GM10266 (cell line): ENCODE results near the gene NEK5.
A peak's percentile ranks its signal among the peaks of the same experiment; 100 is the strongest.

Experiments
- DNase-seq: peaks from one replicate; pipeline ENCODE4 v3.0.0; 2012; ENCODE audit errors: extremely low spot score
- CTCF ChIP-seq: IDR thresholded peaks from 2 replicates; pipeline ENCODE4 v1.5.1; 2012; ENCODE audit warnings: mild to moderate bottlenecking, low read depth; ENCODE audit not compliant: control insufficient read depth, insufficient read depth; ENCODE audit errors: missing control alignments

Gene NEK5

GRCh38 chr13:52024481-52024880 lies 104.4 kb downstream of the NEK5 start, which contains the start of gene UTP14C:
Gene UTP14C (plus strand): TSS chr13:52024691. CDS start chr13:52028805, 4,114 bp downstream.
- TF ChIP-seq CTCF = no peak
- no peak for DNase-seq

- no peak for DNase-seq
- TF ChIP-seq CTCF = no peak
These were observed 106.5 kb downstream of the NEK5 start for GRCh38 chr13:52022356-52022755.

GRCh38 chr13:52020191-52020590 lies 108.7 kb downstream of the NEK5 start:
- DNase-seq = no peak
- no peak for TF ChIP-seq CTCF

- no peak for TF ChIP-seq CTCF
These were observed 112.6 kb downstream of the NEK5 start for GRCh38 chr13:52016296-52016695.

GRCh38 chr13:52012512-52012836 lies 116.4 kb downstream of the NEK5 start:
- DNase-seq = no peak
- no peak for TF ChIP-seq CTCF

More at GRCh38 chr13:52016296-52016695, 112.6 kb downstream of the NEK5 start:
- no peak for DNase-seq

GRCh38 chr13:52011632-52012511 lies 117.0 kb downstream of the NEK5 start, which contains the start of gene ALG11:
Gene ALG11 (plus strand): TSS chr13:52012398. CDS start chr13:52012419, 21 bp downstream.
- DNase-seq = peak; percentile 97
- TF ChIP-seq CTCF = no peak
